Endothelial cell of umbilical vein (primary cell): ENCODE measurements around the gene HCK. TPM values are rescaled to one million over a fixed set of nuclear protein-coding genes. Genes with fewer than 3 reads are reported as not detected.

Experiments used
- BruUV-seq: library from RNA; stranded (reverse); fragments of 400-500 nt; replicated peaks from 2 replicates; lab custom pipeline; 2021; lab: Mats Ljungman, UMichigan
- CTCF ChIA-PET: fragments of 300-600, 350-600 bp; sonication (Branson Sonifier 250); formaldehyde crosslinking; loops from one replicate; lab custom pipeline; 2021; ENCODE audit warnings: antibody characterized with exemption, inconsistent platforms; lab: Charles Lee
- POLR2A ChIA-PET: fragments of 300-600, 350-600 bp; sonication (Branson Sonifier 250); formaldehyde crosslinking; loops from one replicate; lab custom pipeline; 2021; ENCODE audit warnings: antibody characterized with exemption, inconsistent platforms; lab: Charles Lee
- DNase-seq: peaks from one replicate; pipeline ENCODE4 v3.0.0-alpha.2; 2011; ENCODE audit warnings: low read depth, low spot score
- FAIRE-seq: peaks from 2 replicates; lab custom pipeline; 2011; peaks lifted over from hg19 to GRCh38; lab: Jason Lieb, UNC
- H2AFZ ChIP-seq: 2 replicates; pipeline ENCODE4 v1.6.0; 2012; ENCODE audit warnings: low read depth, low read length, control low read depth, inconsistent platforms
- H3K27ac ChIP-seq: 2 replicates; pipeline ENCODE4 v1.5.1; 2011; ENCODE audit warnings: low read depth, mild to moderate bottlenecking, control low read depth, low read length, moderate library complexity; ENCODE audit not compliant: insufficient read depth
- H3K27me3 ChIP-seq, 2 experiments: 2 replicates each; pipeline versions ENCODE4 v1.6.0 to v1.6.1; 2011; ENCODE audit warnings: low read length in 2 of 2, mixed read lengths in 1 of 2; ENCODE audit not compliant: control insufficient read depth in 2 of 2, insufficient read depth in 2 of 2
- H3K36me3 ChIP-seq, 2 experiments: 2 replicates in 1 of 2; 3 replicates in 1 of 2; pipeline ENCODE4 v1.5.1; 2011; ENCODE audit warnings: low read length in 2 of 2, mild to moderate bottlenecking in 1 of 2, moderate library complexity in 1 of 2; ENCODE audit not compliant: control insufficient read depth in 2 of 2, insufficient read depth in 2 of 2; ENCODE audit errors: extremely low read depth in 1 of 2
- H3K4me1 ChIP-seq: 3 replicates; pipeline ENCODE4 v1.5.1; 2011; ENCODE audit warnings: mild to moderate bottlenecking, low read length; ENCODE audit not compliant: control insufficient read depth, insufficient read depth; ENCODE audit errors: extremely low read depth
- H3K4me2 ChIP-seq: 2 replicates; pipeline ENCODE4 v1.6.1; 2011; ENCODE audit warnings: low read length, control low read depth, mixed read lengths; ENCODE audit not compliant: insufficient read depth
- H3K4me3 ChIP-seq, 3 experiments: fragments of 200-600 bp in 1 of 3; sonication (generic), shearing (Covaris generic) in 1 of 3; replicated peaks in 1 of 3; 2 replicates each; pipeline ENCODE4 v1.5.1; 2011 to 2016; ENCODE audit warnings: control low read depth in 3 of 3, low read length in 3 of 3, mild to moderate bottlenecking in 2 of 3, inconsistent platforms in 1 of 3, low read depth in 1 of 3, moderate library complexity in 1 of 3; ENCODE audit not compliant: insufficient read depth in 1 of 3
- H3K79me2 ChIP-seq: 2 replicates; pipeline ENCODE4 v1.6.0; 2012; ENCODE audit warnings: low read length, inconsistent platforms; ENCODE audit not compliant: control insufficient read depth, insufficient read depth
- H3K9ac ChIP-seq: replicated peaks from 2 replicates; pipeline ENCODE3; 2011; ENCODE audit warnings: low read length, control low read depth; ENCODE audit not compliant: insufficient read depth; ENCODE audit errors: extremely low read depth
- H3K9me1 ChIP-seq: replicated peaks from 3 replicates; pipeline ENCODE4 v1.6.0; 2011; ENCODE audit warnings: mild to moderate bottlenecking, low read length; ENCODE audit not compliant: control insufficient read depth, insufficient read depth; ENCODE audit errors: extremely low read depth
- H3K9me3 ChIP-seq: replicated peaks from 2 replicates; pipeline ENCODE4 v1.5.1; 2012; ENCODE audit warnings: low read length, inconsistent platforms; ENCODE audit not compliant: control insufficient read depth, insufficient read depth
- H4K20me1 ChIP-seq: replicated peaks from 2 replicates; pipeline ENCODE3; 2011; ENCODE audit warnings: mild to moderate bottlenecking, low read length; ENCODE audit not compliant: control insufficient read depth, insufficient read depth; ENCODE audit errors: extremely low read depth
- EZH2 ChIP-seq: IDR thresholded peaks from 2 replicates; pipeline ENCODE4 v1.6.1; 2012; ENCODE audit warnings: borderline replicate concordance, low read depth, mild to moderate bottlenecking, moderate library complexity, low read length, inconsistent platforms; ENCODE audit not compliant: severe bottlenecking
- FOS ChIP-seq: IDR thresholded peaks from 2 replicates; pipeline ENCODE4 v1.6.1; 2011; ENCODE audit warnings: mild to moderate bottlenecking, low read length, moderate library complexity, borderline replicate concordance; ENCODE audit not compliant: insufficient read depth
- GATA2 ChIP-seq: IDR thresholded peaks from 2 replicates; pipeline ENCODE4 v1.7.0; 2011; ENCODE audit warnings: low read depth, mild to moderate bottlenecking, moderate library complexity, mixed read lengths, low read length; ENCODE audit not compliant: insufficient read length, insufficient read depth
- JUN ChIP-seq: IDR thresholded peaks from 2 replicates; pipeline ENCODE4 v1.6.1; 2011; ENCODE audit warnings: borderline replicate concordance, low read depth; ENCODE audit not compliant: insufficient read length, insufficient read depth
- MYC ChIP-seq: IDR thresholded peaks from one replicate; pipeline ENCODE4 v1.6.1; 2011; ENCODE audit warnings: mild to moderate bottlenecking, low read depth, low read length
- POLR2A ChIP-seq: IDR thresholded peaks from 2 replicates; pipeline ENCODE4 v1.6.1; 2012; ENCODE audit warnings: low read depth, mild to moderate bottlenecking, control low read depth, low read length
- POLR2AphosphoS5 ChIP-seq: IDR thresholded peaks from 2 replicates; pipeline ENCODE4 v1.6.1; 2012; ENCODE audit warnings: low read depth, mild to moderate bottlenecking, control low read depth, low read length, moderate library complexity; ENCODE audit not compliant: insufficient read depth
- dilution Hi-C: fragments of 300-500 bp; cut with MboI; formaldehyde crosslinking; loops from one replicate; pipeline ENCODE4 v1.15.0; 2019; ENCODE audit warnings: low sequenced_read_pairs; ENCODE audit not compliant: extremely low pct_ligation_motif_present
- intact Hi-C: fragments of 100-400 bp; cut with micrococcal nuclease; formaldehyde crosslinking; loops from one replicate; pipeline ENCODE4 v1.10.0; 2022
- polyA plus RNA-seq, 4 experiments: library from polyadenylated mRNA; depleted of rRNA in 3 of 4; stranded (reverse) in 3 of 4; unstranded in 1 of 4; fragments of >200 nt; gene quantifications; 2 replicates each; pipeline versions ENCODE4 v1.2.1 to v1.2.3, GENCODE V29; 2011 to 2012; ENCODE audit warnings: missing spikeins in 1 of 4
- total RNA-seq: library from RNA; stranded (reverse); gene quantifications from 2 replicates; pipeline ENCODE4 v1.2.3, GENCODE V29; 2021
- TF ChIP-seq, protein P1 (sequence below): IDR thresholded peaks from 2 replicates; pipeline ENCODE4 v1.6.1; 2011; ENCODE audit not compliant: insufficient read depth, insufficient read length
- TF ChIP-seq, protein P2 (sequence below), 2 donors: IDR thresholded peaks; 1 replicate in 1 of 2; 2 replicates in 1 of 2; pipeline ENCODE4 v1.5.1; 2011; ENCODE audit warnings: low read length in 2 of 2, mild to moderate bottlenecking in 2 of 2, moderate library complexity in 2 of 2, control low read depth in 1 of 2, inconsistent platforms in 1 of 2, low read depth in 1 of 2; ENCODE audit not compliant: insufficient read depth in 1 of 2; ENCODE audit errors: extremely low read depth in 1 of 2

Gene HCK
- total and polyA plus RNA-seq, 2 donors (not counting 3 experiments of a cell fraction or from before 2014, with no cell fraction given): not detected

DNA sequence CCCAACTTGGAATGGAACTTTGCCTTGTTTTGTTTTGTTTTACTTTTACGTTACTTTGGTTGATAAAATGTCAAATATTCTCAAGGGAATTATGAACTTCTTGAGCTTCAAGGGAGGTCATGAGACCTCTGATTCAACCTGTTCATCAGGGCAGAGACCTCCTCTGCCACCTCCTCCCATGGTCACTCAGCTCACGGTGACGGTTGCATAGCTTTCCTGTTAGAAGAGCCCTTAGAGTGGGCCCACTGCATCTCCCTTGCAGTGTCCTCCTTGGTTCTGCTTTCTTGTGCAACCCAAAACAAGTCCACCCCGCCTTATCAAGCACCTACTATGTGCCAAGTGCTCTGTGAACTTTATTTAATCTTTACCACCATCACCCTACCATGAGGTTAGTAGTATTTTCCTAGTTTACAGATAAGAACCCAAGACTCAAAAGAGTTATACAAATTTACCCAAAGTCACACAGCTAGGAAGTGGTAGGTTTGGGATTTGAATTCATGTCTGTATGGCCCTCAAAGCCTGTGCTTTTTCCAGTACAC, 72.9 kb downstream of the HCK start:
- no peak for FAIRE-seq
- H3K36me3 ChIP-seq: peaks cover 0 to 2% of the 10 kb centered on the region in 2 experiments
- peaks cover 31% of the 10 kb centered on the region for H3K79me2 ChIP-seq
- no peaks in the 10 kb centered on the region for H4K20me1 ChIP-seq
- H3K9me3 ChIP-seq: no peaks in the 10 kb centered on the region
- dilution Hi-C loops (no loop called here), intact Hi-C loops (no loop called here)
- TF ChIP-seq FOS (no peak), JUN (no peak), MYC (no peak), POLR2A (no peak), EZH2 (no peak), POLR2AphosphoS5 (no peak), GATA2 (no peak)
- TF ChIP-seq, protein P1, sequence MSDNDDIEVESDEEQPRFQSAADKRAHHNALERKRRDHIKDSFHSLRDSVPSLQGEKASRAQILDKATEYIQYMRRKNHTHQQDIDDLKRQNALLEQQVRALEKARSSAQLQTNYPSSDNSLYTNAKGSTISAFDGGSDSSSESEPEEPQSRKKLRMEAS: no peak
- TF ChIP-seq, protein P2, sequence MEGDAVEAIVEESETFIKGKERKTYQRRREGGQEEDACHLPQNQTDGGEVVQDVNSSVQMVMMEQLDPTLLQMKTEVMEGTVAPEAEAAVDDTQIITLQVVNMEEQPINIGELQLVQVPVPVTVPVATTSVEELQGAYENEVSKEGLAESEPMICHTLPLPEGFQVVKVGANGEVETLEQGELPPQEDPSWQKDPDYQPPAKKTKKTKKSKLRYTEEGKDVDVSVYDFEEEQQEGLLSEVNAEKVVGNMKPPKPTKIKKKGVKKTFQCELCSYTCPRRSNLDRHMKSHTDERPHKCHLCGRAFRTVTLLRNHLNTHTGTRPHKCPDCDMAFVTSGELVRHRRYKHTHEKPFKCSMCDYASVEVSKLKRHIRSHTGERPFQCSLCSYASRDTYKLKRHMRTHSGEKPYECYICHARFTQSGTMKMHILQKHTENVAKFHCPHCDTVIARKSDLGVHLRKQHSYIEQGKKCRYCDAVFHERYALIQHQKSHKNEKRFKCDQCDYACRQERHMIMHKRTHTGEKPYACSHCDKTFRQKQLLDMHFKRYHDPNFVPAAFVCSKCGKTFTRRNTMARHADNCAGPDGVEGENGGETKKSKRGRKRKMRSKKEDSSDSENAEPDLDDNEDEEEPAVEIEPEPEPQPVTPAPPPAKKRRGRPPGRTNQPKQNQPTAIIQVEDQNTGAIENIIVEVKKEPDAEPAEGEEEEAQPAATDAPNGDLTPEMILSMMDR (IDR thresholded peaks at IDR 0.05; ENCODE audit: extremely low read depth in 1 of 2, insufficient read depth in 1 of 2, low read depth in 1 of 2, low read length in 2 of 2): no peak
- no peak overlapping the region for H3K4me2 ChIP-seq
- no peak overlapping the region for H2AFZ ChIP-seq
- BruUV-seq: no TSS peak
- DNase-seq: no peak
- H3K4me3 ChIP-seq: no peak overlapping the region
- H3K4me1 ChIP-seq: no peaks in the 10 kb centered on the region
- ChIA-PET CTCF (no interaction called here), POLR2A (interaction anchor here (0.6 kb wide), 1 partner anchor 286 kb away, joined by 6 read pairs; no protein-coding TSS in a partner anchor)
- no peak overlapping the region for H3K9ac ChIP-seq
- no peaks in the 10 kb centered on the region for H3K9me1 ChIP-seq
- H3K27me3 ChIP-seq: no peaks in the 10 kb centered on the region
- H3K27ac ChIP-seq: no peak overlapping the region
